ENCODE measurements around the gene JARID2.

DNA sequence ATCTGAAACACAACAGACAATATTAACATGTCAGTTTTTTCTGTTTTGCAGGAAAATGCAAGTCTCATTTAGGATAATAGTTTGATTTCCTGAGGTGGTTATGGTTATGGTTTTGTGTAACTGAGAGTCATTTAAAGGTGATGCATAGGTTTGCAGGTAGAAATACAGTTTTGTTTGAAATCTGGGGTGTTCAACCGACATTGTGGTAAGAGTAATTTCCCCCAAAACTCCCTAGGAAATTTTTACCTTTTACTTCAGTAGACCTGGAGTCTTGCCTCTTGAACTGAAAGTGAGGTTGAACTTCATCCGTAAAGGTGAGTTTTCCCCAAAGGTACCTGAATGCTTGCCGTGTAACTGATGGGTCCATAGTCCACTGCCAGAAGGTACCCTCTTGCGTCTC, 71.4 kb downstream of the JARID2 start:
- TF ChIP-seq YY1 (IDR thresholded peaks at IDR 0.05; ENCODE audit: low read depth) (no peak), RFX5 (IDR thresholded peaks at IDR 0.05; ENCODE audit: low read length) (no peak), MXI1 (IDR thresholded peaks at IDR 0.05; ENCODE audit: low read depth, low read length) (no peak), EP300 (IDR thresholded peaks at IDR 0.05; ENCODE audit: borderline replicate concordance in 1 of 2, low read depth in 1 of 2, low read length in 1 of 2) (no peak), GABPA (IDR thresholded peaks at IDR 0.05; ENCODE audit: low read depth) (no peak), FOXM1 (IDR thresholded peaks at IDR 0.05; ENCODE audit: low read depth) (no peak), RXRA (IDR thresholded peaks at IDR 0.05; ENCODE audit: borderline replicate concordance, low read depth) (no peak), NRF1 (IDR thresholded peaks at IDR 0.05; ENCODE audit: low read depth, low read length) (no peak), POLR2AphosphoS5 (IDR thresholded peaks at IDR 0.05; ENCODE audit: low read depth, low read length) (no peak), ZBTB33 (IDR thresholded peaks at IDR 0.05; ENCODE audit: borderline replicate concordance, low read depth) (no peak)
- TF ChIP-seq, protein P1, sequence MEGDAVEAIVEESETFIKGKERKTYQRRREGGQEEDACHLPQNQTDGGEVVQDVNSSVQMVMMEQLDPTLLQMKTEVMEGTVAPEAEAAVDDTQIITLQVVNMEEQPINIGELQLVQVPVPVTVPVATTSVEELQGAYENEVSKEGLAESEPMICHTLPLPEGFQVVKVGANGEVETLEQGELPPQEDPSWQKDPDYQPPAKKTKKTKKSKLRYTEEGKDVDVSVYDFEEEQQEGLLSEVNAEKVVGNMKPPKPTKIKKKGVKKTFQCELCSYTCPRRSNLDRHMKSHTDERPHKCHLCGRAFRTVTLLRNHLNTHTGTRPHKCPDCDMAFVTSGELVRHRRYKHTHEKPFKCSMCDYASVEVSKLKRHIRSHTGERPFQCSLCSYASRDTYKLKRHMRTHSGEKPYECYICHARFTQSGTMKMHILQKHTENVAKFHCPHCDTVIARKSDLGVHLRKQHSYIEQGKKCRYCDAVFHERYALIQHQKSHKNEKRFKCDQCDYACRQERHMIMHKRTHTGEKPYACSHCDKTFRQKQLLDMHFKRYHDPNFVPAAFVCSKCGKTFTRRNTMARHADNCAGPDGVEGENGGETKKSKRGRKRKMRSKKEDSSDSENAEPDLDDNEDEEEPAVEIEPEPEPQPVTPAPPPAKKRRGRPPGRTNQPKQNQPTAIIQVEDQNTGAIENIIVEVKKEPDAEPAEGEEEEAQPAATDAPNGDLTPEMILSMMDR (IDR thresholded peaks at IDR 0.05) = no peak

Measured in SK-N-SH (cell line).